ENCODE results near the gene RPS23.

- TF ChIP-seq CTCF (IDR thresholded peaks at IDR 0.05) = no peak
- TF ChIP-seq POLR2AphosphoS5 (IDR thresholded peaks at IDR 0.05) = no peak
- TF ChIP-seq EP300 (IDR thresholded peaks at IDR 0.05) = no peak
- no peak for TF ChIP-seq POLR2A (IDR thresholded peaks at IDR 0.05)
These were observed 25.4 kb downstream of the RPS23 start for GRCh38 chr5:82252744-82253143.
